H4 (cell line): Measurements from ENCODE around the gene FGFR3. TPM values are rescaled to one million over a fixed set of nuclear protein-coding genes. Genes with fewer than 3 reads are reported as not detected.
A peak's percentile ranks its signal among the peaks of the same experiment; 100 is the strongest.

Experiments
- DNase-seq: peaks from one replicate; pipeline ENCODE4 v3.0.0-alpha.2; 2015; ENCODE audit warnings: low spot score
- total RNA-seq: library from RNA; depleted of rRNA; stranded (reverse); fragments of >200 nt; shearing (Covaris generic); gene quantifications from 2 replicates; pipeline ENCODE4 v1.2.3, GENCODE V29; 2014

Gene FGFR3
- total RNA-seq, 1 experiment from 2014 or later, result 1.7 TPM

DNA sequence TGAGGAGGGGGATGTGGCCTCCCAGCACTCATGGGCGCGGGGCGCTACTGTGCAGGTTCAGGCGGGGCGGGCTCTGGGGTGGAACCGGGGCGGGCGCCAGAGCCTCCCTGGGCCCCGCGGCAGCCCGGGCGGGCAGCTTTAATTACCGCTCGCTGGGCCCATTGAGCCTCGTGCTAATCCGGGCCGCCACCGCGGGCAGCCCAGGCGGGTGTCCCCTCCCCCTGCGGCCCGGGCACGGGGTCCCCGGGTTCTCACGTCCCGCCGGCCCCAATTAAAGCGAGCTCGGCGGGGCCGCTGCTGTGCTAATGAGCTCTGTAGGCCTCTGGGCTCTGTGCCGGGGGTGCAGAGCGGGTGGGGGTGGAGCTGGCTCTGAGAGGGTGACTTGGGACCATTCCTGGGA is 22.8 kb upstream of the FGFR3 start:
- DNase-seq, result no peak

DNA sequence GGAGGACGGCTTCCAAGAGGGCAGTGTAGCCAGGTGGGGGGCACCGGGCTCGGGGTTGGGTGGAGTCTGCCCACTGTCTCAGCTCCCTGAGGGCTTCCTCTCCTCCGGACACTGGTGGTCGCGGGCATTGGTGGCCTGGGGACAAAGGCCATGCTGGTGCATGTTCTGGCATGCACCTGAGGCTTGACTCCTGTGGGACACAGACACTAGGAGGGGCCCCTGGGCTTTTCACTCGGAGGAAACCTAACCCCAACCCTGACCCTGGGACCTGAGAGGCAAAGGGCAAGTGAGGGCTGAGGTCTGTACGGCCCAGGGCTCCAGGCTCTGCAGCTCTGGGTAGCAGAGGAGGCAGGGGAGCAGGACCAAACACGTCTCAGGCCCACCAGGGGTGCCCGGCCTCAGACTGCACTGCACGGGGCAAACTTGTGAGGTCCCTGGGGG is 22.3 kb upstream of the FGFR3 start:
- DNase-seq, result no peak

DNA sequence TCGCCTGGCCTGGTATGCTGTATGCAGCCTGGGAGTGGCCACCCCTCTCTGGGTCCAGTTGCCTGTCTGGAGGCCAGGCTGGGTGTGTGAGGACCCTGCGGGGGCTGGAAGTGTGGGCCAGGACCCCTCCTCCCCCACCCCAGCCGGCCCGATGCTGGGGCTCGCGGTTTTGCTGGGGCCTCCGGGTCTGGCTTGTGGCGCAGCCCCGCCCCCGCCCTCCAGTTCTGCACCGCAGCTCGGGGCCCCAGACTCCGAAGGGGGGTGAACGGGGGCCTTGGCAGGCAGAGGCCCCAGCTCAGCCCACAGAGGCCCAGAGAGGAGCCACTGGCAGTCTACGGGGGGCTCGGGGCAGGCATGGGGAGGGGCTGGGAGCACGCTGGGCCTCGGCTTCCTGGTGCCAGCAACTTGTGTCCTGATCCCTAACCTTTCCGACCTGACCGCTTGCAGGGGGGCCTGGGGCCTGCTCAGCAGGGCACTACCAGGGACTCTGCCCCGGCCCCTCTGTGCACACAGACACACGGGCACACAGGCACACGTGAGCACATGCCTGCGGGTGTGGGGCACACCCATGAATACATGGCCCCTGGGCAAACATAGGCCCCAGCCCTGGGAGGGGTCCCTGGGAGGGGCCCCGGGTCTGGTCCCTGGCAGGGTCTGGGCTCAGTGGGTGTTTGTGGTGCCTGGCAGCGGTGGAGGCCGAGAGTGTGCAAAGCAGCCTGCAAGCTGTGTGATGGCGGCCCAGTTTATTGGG is 21.4 kb upstream of the FGFR3 start:
- DNase-seq, result no peak

DNA sequence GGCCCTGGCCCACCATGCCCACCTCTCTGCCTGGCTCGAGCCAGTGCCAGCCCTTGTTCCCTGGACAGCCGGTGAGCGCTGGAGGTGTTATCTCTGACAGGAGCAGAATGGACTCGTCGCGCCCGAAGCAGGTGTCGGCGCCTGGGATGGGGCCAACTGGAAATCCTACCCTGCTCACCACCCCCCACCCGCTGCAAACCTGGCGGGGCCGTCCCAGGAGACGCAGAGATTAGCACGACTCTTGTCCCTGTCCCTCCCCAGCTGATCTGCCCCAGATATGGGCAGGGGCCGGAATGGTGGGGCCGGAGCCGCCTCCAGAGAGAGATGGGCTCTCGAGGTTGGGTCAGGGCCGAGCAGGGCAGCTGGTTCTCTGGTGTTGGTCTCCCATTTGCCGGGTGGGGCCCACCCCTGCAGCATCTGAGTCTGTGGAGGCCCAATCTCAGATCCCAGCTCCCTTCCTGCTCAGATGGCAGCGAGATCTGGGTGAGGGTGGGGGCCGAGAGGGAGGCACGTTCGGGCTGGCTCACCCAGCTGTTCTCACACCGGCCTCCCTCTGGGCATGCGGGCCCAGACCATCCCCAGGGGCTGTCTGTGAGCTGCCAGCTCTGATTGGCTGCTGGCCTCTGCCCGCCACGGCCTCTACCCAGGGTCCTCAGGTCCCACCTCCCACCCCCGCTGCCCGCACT is 20.1 kb upstream of the FGFR3 start:
- DNase-seq, result no peak

DNA sequence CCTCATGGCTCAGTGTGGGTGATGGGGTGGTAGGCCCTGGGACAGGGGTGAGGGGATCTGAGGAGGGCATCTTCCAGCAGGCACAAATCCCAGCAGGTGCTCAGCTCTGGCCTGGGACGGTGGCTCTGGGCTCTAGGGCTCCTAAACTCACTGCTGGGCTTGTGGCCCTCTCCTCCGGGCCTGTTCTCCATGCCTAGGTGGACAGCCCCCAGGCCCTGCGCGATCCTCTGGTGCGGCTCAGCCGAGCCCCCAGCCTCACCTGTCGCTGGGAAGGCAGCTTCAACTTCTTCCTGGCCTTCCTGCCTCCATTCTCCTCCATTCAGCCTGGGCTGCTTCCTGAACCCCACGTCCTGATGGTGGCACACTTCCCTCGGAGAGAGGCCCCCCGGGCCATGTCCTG is 19.3 kb upstream of the FGFR3 start:
- DNase-seq, result no peak

DNA sequence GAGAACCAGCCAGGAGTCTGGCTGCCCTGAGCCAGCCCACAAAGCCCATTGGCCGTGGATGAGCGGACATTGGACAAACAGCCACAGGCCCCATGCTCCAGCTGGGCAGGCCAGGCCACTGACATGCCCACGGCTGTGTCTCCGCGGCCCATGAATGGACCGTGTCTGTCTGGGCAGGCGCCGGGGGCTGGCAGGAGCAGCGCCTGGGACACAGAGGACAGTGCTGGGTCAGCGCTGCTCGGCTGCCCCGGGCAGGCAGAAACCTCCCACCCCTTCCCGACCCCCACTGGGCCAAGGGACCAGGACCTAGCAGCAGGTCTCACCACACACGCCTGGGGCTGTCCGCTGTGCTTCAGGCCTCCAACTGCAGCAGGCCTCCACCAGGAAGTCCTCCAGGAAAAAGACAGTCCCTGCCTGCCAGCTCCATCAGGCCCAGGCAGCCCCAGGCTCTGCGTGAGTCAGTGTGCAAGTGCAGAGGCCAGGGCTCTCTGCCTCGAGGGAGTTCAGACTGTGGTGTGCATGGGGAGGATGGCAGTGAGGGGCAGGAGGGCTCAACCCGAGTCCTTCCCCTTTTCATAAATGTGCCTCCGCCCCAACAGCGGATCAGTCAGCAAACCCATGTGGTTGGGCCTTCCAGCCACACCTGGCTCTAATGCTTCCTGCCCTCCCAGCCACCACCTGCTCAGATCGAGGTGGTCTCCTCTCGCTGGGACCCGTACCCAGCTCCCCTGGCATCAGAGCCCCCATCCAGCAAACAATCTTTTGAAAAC is 17.2 kb upstream of the FGFR3 start:
- no peak for DNase-seq

DNA sequence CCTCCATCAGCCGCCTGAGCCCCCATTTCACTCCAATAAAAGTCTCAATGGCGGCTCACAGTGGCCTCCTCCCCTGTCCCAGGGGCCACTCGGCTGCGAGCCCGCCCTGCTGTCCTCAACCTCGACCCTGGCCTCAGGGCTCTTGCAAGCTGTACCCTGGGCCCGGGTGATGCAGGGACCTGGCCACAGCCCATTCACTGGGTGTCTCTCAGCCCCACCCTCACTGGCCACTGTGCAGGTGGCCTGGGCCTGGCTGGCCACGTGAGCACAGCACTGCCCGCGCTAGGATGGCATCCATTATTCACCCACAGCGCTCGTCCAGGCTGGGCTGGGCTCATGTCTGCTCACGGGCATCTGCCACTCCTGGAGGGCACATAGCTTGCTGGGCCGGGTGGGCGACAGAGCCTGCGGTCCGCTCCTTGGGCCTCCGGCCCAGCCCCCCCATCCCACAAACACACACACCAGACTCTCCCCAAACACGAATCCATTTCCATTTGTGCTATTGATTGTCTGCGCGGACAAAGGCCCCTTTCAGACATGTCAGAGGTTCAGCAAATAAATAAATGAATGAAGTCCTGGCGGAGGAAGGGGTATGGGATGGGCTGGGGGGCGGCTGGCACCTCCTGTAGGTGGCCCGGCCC is 16.5 kb upstream of the FGFR3 start:
- DNase-seq, result no peak

DNA sequence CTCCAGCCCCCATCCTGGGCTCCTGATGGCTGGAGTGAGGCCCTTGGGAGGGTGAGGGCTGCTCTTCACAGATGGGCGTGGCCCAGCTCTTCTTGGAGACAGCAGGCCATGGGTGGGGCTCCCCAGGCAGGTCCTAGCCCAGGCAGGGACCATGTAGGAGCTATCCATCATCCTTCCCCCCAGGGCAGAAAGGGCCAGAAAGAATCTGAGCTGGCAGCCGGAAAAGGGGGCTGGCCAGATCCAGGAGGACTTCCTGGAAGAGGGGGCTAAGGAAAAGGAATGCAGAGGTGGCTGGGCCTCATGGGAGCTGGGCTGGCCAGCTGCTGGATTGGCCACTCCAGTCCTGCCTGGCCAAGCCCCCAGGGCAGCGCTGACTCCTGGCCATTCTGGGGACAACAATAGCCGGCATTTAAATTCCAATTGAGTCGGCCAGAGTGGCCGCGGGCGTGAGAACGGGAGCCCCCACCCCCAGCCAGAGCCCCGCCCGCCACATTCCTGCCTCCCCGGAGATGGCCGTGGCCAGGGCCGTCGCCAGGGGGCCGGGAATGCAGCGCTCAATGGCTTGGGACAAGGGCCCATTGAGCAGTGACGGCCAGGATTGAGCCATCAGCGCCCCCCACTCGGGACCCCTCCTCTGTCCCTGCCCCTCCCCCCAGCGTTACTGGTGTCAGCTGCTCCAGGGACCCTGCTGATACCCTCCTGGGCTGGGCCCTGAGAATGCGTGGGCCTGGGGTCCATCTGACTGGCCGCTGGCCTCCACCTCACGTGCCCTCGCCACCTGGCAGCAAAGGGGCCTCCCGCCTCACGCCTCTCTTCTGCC is 15.1 kb upstream of the FGFR3 start:
- DNase-seq, result peak; percentile 41

DNA sequence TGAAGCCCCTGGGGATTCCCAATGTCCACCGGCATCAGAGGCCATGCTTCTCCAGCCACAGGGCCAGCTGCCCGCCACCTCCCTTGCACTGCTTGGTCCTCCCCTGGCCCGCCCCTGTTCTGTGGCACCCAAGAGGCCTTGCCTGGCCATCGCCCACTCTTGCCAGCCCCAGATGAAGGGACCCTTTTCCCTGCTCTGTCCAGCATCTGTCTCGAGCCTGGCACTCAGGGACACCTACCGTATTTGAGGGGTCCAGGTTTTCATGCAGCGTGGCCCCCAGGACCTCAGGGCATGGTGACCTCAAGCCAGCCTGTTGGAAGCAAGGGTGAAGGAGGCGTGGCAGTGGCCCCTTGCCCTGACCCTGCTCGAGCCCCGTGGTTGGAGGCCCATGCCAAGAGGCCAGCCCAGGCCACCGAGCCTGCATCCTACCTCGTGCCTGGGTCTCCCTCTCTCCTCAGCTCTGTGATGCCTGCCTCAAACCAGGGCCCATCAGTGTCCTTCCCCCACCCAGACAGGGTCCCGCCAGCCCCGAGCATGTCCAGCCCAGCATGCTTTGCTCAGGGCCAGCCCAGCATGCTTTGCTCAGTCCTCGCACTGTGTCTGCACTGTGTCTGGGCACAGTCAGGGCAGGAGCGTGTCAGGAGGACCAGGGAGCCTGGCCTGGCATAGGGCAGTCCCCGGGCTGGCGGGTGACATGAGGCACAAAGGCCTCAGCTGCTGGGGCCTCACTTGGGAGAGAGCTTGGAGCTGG is 14.3 kb upstream of the FGFR3 start:
- no peak for DNase-seq

DNA sequence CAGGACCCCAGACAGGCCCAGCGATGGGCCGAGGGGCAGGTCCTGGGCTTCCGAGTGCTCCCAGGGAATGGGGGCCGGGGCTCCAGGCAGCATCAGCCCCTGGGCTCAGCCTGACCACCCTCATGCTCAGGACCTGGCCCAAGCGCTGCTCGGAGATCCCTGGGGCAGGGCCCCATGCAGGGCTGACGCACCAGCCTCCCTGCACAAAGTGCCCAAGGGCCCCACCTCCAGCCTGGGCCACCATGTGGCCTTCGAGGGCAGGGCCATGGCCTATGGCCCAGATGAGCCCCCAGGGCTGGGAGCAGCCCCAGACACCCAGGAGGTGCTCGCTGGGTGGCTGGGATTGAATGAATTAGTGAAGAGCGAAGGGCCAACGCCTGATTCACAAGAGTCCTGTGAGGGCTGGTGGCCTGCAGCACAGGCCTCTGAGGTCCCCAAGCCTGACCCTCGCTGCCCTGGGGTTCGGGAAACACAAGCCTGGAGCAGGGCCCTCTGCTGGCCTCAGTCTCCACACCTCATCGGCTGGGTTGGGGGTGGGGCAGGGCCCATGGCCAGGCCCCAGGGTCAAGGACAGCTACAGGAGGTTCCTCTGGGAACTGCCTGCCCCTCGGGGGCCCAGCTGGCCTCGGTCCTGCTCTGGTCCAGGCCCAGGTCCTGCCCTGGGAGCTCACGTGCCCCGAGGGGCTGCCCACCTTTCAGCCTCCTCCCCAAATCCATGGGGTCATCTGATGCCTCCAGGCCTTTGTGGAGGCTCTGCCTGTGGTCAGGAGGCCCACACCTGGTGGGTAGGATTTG is 13.3 kb upstream of the FGFR3 start:
- no peak for DNase-seq

DNA sequence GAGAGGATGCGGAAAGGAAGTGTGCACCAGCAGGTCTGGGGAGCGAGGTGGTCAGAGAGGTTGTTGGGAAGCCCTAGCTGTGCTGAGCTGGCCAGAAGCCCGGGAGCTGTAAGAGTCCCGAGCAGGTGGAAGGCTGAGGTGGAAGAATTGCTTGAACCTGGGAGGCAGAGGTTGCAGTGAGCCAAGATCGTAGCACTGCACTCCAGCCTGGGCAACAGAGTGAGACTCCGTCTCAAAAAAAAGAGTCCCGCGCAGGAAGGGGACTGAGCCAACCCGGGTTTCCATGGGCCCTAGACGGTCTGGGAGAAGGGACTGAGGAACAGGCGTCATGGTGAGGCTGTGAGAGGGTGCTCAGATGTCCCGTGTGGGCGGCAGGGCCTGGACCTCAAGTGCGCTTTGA is 12.7 kb upstream of the FGFR3 start:
- DNase-seq, result no peak

DNA sequence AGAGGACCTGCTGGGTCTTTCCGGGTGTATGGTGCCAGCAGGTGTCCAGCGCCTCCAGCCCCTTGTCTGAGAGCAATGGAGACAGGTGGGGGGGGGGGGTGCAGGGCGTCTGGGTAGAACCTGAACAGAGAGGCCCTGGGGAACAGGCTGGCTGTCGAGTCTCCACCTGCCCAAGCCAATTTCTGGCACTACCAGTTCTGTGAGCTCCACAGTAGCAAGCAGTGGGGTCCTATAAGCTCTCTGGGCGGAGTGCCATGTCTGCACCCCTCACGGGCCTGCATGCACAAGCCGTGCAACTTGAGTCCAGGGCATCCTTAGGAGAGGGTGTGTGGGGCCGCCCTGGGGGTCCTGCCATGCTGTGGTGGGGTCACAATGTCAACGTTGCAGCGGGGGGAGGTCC is 10.1 kb upstream of the FGFR3 start:
- DNase-seq, result no peak

DNA sequence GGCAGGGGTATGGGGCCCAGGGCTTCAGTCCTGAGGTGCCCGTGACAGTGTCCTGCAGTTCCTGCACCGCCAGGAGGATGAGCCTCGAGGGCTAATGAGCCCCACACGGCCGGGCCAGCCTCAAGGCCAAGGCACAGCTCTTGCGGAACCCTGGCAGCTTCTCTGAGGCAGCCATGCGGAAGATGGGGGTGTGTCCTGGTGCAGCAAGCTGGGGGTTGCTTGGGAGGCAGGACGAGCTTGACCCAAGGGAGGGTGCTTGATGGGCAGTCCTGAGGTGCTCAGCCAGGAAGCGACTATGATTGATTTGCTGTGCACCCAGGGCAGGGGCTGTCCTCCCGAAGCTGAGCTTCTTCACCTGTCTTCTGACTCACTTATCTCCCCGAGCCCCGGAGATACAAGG is 9.1 kb upstream of the FGFR3 start:
- no peak for DNase-seq

DNA sequence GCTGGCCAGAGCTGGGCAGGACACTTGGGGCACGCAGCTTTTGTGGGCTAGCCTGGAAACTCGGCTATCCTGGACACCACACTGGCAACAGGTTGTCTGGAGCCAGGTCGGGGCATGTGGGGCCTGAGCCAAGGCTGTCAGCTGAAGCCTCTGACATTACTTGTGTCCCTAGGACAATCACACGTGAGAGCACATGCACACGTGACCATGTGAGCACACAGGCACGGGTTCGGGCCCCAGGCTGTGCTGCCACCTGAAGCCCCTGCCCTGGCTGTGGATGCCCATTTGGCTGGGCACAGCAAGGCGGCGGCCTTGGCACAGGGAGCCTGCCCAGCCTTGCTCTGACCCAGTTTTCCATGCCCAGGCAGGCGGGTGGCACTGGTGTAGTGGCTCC is 8.7 kb upstream of the FGFR3 start:
- DNase-seq, result no peak

DNA sequence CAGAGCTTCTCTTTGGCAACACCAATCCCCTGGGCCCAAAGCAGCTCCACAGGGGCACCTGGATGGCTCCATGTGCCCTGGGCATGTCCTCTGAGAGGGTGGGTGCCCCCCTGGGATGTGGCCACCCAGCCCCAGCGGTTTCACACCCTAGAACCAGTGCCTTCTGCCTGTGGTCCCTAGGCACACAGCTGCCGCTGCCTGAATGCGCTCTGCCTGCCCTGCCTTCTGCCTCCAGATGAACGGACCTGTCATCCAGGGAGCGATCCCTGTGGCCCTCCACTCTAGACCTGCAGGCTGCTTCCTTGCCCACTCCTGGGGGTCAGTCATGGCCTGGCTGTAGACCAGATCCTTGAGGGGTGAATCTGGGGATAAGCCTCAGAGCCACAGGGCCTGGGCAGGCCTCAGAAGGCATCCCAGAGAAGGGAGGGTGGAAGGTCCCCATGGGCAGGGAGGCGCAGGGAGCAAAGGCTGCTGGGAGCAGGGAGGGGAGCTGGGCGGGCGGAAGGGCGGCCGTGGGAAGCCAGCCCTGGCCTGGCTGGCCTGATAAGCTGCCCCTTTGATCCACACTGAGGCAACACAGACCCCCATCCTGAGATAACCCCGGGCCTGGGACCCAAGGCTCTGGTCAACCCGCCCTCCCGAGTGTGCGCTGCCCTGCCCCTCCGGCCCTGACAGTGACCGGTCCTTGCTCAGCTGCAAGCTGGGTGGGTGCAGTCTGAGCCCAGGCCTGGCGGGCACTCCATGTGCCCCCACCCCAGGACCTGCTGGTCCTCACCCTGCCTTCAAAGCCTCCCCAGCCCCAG is 8.1 kb upstream of the FGFR3 start:
- DNase-seq, result no peak

DNA sequence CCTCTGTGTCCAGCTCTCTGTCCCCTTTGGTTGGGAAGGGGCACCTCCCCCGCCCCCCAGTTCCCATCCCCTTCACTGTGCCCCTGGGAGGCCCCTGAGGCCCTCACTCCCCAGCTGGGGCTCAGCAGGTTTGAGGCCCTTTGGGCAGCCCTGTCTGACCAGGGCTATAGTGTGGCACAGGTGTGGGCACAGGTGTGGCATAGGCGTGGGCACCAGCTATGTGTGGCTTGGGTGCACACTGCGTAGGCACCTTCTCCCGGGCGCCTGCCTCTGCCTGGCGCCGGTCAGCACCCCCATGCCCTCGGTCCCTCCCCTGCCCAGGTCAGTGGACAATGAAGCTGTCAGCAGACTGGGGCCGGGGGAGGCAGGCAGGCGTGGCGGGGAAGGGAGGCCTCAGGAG is 7.5 kb upstream of the FGFR3 start:
- DNase-seq, result no peak

DNA sequence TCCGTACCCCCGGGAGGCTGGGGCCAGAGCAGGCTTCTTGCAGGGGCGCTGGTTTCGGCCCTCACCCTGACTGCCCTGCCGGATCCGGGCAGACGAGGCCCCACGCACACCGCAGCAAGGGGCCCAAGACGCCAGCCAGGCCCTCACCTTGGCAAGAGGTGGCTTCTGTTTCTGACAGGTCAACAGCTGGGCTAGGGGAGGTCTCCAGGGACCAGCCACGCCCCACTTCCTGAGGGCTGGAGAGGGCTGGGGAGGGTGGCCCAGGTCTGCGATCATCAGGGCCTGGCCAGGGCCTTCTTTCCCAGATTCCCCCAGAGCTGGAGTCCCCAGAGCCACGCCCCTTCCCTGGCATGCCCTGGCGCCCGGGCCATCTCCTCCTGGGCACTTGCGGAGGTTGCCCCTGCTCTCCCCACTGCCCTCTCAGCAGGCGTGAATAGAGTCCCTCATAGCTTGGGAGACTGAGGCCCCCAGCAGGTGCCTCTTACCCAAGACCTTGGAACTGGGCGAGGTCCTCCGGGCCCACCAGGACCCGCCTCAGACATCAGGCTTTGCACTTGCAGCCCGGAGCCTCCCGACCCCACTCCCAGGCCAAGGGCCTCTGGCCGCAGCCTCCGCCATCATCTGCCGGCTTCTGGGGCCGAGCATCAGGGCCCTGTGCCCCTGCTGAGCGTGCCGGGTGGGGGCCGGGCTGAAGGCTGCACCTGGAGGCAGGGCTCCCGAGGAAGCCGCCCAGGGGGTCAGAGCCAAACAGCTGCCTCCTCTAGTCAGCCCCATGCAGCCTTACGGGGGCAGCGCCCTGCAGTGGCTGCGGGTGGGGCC is 6.3 kb upstream of the FGFR3 start:
- DNase-seq, result no peak

DNA sequence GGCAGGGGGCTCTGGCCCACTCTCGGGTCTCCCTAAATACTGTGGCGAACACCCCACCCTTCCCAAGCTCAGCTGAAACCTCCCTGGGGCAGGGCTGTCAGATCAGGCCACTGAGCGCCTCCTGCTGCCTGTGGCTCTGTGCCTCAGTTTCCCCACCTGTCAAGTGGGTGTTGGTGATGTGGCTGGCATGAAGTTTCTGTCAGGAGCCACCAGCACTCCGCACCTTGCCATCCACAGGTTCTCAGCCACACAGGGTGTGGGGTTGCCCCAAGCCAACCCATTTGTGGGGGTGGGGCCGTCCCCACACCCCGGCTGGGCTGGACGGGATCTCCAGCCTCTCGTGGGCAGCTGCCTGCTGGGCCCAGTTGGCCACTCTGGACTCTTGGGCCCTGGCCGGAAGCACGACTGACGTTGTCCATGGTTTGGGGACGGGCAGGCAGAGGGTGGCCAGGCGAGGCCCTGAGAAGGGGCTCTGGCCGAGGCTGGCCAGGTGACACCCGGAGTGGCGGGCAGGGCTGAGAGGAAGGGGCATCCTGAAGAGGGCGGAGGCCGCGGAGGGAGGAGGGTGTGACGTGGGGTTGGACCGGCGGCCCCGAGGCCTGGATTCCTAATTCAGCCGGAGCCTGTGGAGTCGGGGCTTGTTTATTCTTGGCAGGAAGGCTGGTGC is 5.5 kb upstream of the FGFR3 start:
- no peak for DNase-seq
